Right lobe of liver (tissue), 4 donors: ENCODE measurements around the gene AMBRA1.

Experiments
- CTCF ChIP-seq, 4 donors: fragments of 200-600 bp in 3 of 4; fragments of 450-650 bp in 1 of 4; IDR thresholded peaks; one replicate each; pipeline versions ENCODE4 v1.5.1 to v1.8.0; 2016 to 2022; ENCODE audit warnings: antibody characterized with exemption in 4 of 4, mild to moderate bottlenecking in 2 of 4
- POLR2A ChIP-seq: fragments of 450-650 bp; IDR thresholded peaks from one replicate; pipeline ENCODE4 v1.6.1; 2017; ENCODE audit warnings: antibody characterized with exemption, mild to moderate bottlenecking
- donor health status: DM: no; HTN: no; CAD: no.
- donor health status: DM: no; HTN: no; CAD: no.
- donor health status: DM: no; HTN: yes; CAD: no.

DNA sequence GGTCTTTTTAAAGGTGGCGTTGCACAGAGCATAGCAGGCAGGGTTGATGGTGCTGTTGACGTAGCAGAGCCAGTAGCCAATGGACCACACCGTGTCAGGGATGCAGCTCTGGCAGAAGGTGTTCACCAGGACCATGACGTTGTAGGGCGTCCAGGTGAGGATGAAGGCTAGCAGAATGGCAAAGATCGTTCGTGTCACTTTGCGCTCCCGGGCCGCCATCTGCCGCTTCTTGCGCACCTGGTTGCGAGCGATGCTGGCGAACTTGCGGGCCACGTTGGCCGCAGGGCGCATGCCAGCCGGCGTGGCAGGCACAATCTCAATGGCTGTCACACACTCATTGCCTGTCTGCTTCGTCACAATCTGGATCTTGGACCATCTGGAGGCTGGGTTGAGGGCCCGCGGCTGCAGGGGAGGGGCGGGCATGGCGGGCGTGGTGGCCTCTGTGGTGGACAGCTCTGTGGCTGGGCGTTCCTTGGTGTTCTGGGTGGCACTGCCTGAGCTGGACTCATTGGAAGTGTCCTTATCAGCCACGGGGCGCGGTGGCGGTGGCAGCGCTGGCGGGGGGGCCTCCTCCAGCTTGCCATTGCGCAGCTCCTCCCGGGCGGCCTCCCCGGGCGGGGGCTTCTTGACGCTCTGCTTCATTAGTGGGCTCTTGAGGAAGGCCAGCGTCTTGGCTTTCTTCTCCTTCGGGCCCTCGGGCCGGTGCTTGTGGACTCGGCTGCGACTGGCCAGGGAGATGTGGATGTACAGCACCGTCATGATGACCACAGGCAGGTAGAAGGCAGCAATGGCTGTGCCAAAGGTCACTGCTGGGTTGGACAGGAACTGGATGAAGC is 208.4 kb downstream of the AMBRA1 start:
- TF ChIP-seq POLR2A (no peak), CTCF (IDR thresholded peaks at IDR 0.05) (no peak)
